ENCODE data around the gene SMARCD1. TPM values are rescaled to one million over a fixed set of nuclear protein-coding genes. Genes with fewer than 3 reads are reported as not detected.

SMARCD1 gene
- total RNA-seq, 6 experiments from 2014 or later, result 37.6 to 59.1 (median 44.2) TPM

DNA sequence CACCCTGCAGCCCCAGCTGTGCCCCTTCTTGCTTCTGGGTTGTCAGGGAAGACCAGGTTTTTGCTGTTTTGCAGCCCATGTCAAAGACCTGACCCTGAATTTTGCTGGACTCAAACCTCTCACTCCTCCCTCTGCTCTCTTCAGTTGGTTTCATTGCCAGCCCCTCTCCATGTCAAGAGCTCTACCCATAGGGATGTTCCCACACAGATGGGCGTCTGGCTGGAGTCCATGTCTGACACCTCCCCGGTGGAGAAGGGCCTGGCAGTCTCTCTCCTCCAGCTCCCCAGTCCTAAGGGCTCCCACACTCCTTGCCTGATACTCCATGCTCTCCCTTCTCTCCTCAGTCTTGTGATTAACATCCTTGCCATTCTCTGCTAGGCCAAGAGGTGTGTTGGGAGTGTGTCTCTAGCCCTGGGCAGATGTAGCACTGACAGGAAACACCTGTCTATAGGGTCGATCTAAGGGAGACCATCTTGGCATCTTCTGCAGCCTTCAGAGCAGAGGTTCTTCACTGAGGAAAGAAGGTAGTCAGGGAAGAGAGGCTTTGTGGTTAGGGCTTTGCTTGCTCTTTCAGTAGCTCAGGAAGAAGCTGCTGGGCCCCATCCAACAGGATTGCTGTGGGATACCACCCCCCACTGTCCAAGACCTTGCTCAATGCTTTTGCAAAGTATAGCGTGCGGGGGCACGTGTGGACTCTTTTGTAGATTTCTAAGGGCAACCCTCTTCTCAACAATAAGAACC lies 23.0 kb upstream of the SMARCD1 start:
- H3K4me3 Mint-ChIP-seq, result no peak overlapping the region
- no peak for TF ChIP-seq CTCF (IDR thresholded peaks at IDR 0.05)
- H3K27me3 Mint-ChIP-seq (ENCODE audit: insufficient read depth), result peaks cover 12% of the 10 kb centered on the region
- DNase-seq, result no peak
- H3K36me3 Mint-ChIP-seq (ENCODE audit: low read depth), result no peaks in the 10 kb centered on the region
- peaks cover 9% of the 10 kb centered on the region for H3K4me1 Mint-ChIP-seq (ENCODE audit: low read depth)
- no peaks in the 10 kb centered on the region for H3K9me3 Mint-ChIP-seq
- H3K27ac Mint-ChIP-seq, result no peak overlapping the region

DNA sequence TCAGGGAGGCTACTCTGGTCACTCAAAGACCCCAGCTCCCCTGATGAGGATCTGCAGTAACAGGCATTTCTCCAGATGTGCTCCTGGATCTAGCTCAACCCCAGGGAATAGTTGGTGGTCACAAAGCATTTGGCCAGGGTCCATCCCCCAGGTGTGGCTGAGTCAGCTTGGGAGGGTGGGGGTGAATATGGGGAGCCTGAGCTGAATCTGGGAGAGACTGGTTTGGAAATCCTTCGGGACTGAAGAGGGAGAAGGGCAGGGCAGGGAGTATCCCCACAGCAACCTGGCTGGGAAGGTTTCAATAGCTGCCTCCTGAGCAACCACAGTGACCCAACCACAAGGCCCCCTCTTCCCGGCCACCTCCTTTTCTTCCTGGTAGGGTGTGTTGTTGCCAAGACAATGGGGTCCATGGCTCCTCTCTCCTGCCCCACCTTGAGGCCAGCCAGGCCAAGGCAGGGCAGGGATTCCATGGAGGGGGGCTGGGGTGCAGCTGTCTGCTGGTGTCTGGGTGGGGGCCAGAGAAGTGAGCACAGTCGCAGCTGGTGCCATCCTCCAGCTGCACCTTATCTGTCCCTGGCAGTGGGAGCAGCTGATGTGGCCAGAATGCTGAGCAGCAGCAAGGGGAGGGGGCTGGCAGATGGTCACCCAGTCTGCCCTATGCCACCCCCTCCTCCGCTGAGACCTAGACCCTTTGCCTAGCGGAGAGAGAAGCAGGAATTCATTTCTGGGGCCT lies 22.2 kb upstream of the SMARCD1 start:
- no peak overlapping the region for H3K27ac Mint-ChIP-seq
- DNase-seq, result no peak
- H3K4me1 Mint-ChIP-seq (ENCODE audit: low read depth), result 0 out of 2 replicates have a peak, but pooled peaks cover 6% of the 10 kb centered on the region
- peaks cover 12% of the 10 kb centered on the region for H3K27me3 Mint-ChIP-seq (ENCODE audit: insufficient read depth)
- no peaks in the 10 kb centered on the region for H3K9me3 Mint-ChIP-seq
- H3K36me3 Mint-ChIP-seq (ENCODE audit: low read depth), result no peaks in the 10 kb centered on the region
- H3K4me3 Mint-ChIP-seq, result no peak overlapping the region
- no peak for TF ChIP-seq CTCF (IDR thresholded peaks at IDR 0.05)

- Mint-ChIP-seq H3K4me1 (ENCODE audit: low read depth) (peaks cover 10% of the 10 kb centered on the region), H3K27me3 (ENCODE audit: insufficient read depth) (peaks cover 8% of the 10 kb centered on the region), H3K36me3 (ENCODE audit: low read depth) (no peaks in the 10 kb centered on the region), H3K27ac (no peak overlapping the region), H3K4me3 (no peak overlapping the region), H3K9me3 (no peaks in the 10 kb centered on the region)
- peak; percentile 25 for DNase-seq
- TF ChIP-seq CTCF (IDR thresholded peaks at IDR 0.05), result no peak
Measured at GRCh38 chr12:50065726-50066310, 19.3 kb upstream of the SMARCD1 start.

- no peaks in the 10 kb centered on the region for H3K36me3 Mint-ChIP-seq (ENCODE audit: low read depth)
- no peak overlapping the region for H3K4me3 Mint-ChIP-seq
- peaks cover 14% of the 10 kb centered on the region for H3K4me1 Mint-ChIP-seq (ENCODE audit: low read depth)
- H3K9me3 Mint-ChIP-seq, result no peaks in the 10 kb centered on the region
- H3K27ac Mint-ChIP-seq, result no peak overlapping the region
- DNase-seq, result peak; percentile 91
- TF ChIP-seq CTCF (IDR thresholded peaks at IDR 0.05), result no peak
- H3K27me3 Mint-ChIP-seq (ENCODE audit: insufficient read depth), result peaks cover 7% of the 10 kb centered on the region
Measured at GRCh38 chr12:50066402-50066801, 18.7 kb upstream of the SMARCD1 start.

DNA sequence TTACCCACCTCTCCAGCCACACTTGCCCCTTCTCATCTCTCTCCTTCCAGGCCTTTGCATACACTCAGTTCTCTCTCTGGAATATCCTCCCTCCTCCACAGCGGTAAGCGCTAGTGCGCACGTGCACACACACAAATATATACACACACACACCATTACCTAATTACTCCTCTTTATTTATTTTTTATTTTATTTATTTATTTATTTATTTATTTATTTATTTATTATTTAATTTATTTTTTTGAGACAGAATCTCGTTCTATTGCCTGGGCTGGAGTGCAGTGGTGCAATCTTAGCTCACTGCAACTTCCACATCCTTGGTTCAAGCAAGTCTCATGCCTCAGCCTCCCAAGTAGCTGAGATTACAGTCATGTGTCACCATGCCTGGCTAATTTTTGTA lies 16.1 kb upstream of the SMARCD1 start:
- H3K4me1 Mint-ChIP-seq (ENCODE audit: low read depth), result peaks cover 14% of the 10 kb centered on the region
- peaks cover 2% of the 10 kb centered on the region; the same call in 1 of the 2 replicates for H3K27me3 Mint-ChIP-seq (ENCODE audit: insufficient read depth)
- no peak overlapping the region for H3K4me3 Mint-ChIP-seq
- no peaks in the 10 kb centered on the region for H3K36me3 Mint-ChIP-seq (ENCODE audit: low read depth)
- no peaks in the 10 kb centered on the region for H3K9me3 Mint-ChIP-seq
- TF ChIP-seq CTCF (IDR thresholded peaks at IDR 0.05), result no peak
- DNase-seq, result no peak
- H3K27ac Mint-ChIP-seq, result no peak overlapping the region
